NCI-H1930 (cell line): ENCODE measurements around the gene PTPRG.

Experiments
- DNase-seq, 2 experiments: peaks; one replicate each; lab custom pipeline; 2025; lab: John Stamatoyannopoulos, UW

The PTPRG gene

GRCh38 chr3:61618231-61618630 is 56.9 kb downstream of the PTPRG start:
- DNase-seq, result no peak

- DNase-seq, result no peak
Observed at GRCh38 chr3:61618871-61619270, 57.5 kb downstream of the PTPRG start.

GRCh38 chr3:61620073-61620472 is 58.7 kb downstream of the PTPRG start:
- DNase-seq, result no peak

GRCh38 chr3:61624300-61624699 is 62.9 kb downstream of the PTPRG start:
- no peak for DNase-seq

GRCh38 chr3:61625429-61625828 is 64.1 kb downstream of the PTPRG start:
- DNase-seq, result no peak

- DNase-seq, result no peak
Observed at GRCh38 chr3:61626484-61626883, 65.1 kb downstream of the PTPRG start.

GRCh38 chr3:61627768-61628185 is 66.4 kb downstream of the PTPRG start:
- DNase-seq, result no peak

GRCh38 chr3:61628636-61629035 is 67.3 kb downstream of the PTPRG start:
- DNase-seq, result no peak

GRCh38 chr3:61629442-61629841 is 68.1 kb downstream of the PTPRG start:
- DNase-seq, result no peak

- DNase-seq, result no peak
Observed at GRCh38 chr3:61631108-61631769, 69.9 kb downstream of the PTPRG start.

GRCh38 chr3:61632568-61633175 is 71.3 kb downstream of the PTPRG start:
- DNase-seq, result no peak

GRCh38 chr3:61634678-61635077 is 73.3 kb downstream of the PTPRG start:
- DNase-seq, result no peak

- DNase-seq, result no peak
Observed at GRCh38 chr3:61637088-61638051, 76.0 kb downstream of the PTPRG start.

- DNase-seq, result no peak
Observed at GRCh38 chr3:61638741-61639140, 77.4 kb downstream of the PTPRG start.

GRCh38 chr3:61639991-61640390 is 78.6 kb downstream of the PTPRG start:
- no peak for DNase-seq

GRCh38 chr3:61645148-61645547 is 83.8 kb downstream of the PTPRG start:
- DNase-seq, result no peak

GRCh38 chr3:61646360-61646759 is 85.0 kb downstream of the PTPRG start:
- no peak for DNase-seq

- no peak for DNase-seq
Observed at GRCh38 chr3:61646851-61647525, 85.6 kb downstream of the PTPRG start.

GRCh38 chr3:61648481-61648880 is 87.1 kb downstream of the PTPRG start:
- no peak for DNase-seq

GRCh38 chr3:61649381-61650170 is 88.2 kb downstream of the PTPRG start:
- DNase-seq, result no peak

GRCh38 chr3:61650276-61650675 is 88.9 kb downstream of the PTPRG start:
- DNase-seq, result no peak
